K562 treated with DMSO at 1 percent for 24 hours (cell line): ENCODE results near the gene MINDY4B. TPM values are rescaled to one million over a fixed set of nuclear protein-coding genes. Genes with fewer than 3 reads are reported as not detected.

Experiments used
- total RNA-seq: library from RNA; unstranded; fragments of 300-600 nt; gene quantifications from 2 replicates; pipeline ENCODE4 v1.2.3, GENCODE V29; 2022; ENCODE audit warnings: low read depth; ENCODE audit not compliant: insufficient read depth

The MINDY4B gene
- total RNA-seq, result not detected in 2 replicates

GRCh38 chr3:150905339-150905738, at the start of gene MINDY4B:
Gene MINDY4B (minus strand): TSS chr3:150905439. CDS start chr3:150905439, 0 bp downstream.

Other genes with a start within 250 kb of the MINDY4B start
- gene ERICH6, start 201.5 kb downstream of the MINDY4B start, total RNA-seq, result not detected in 2 replicates
- gene SIAH2, start 142.3 kb downstream of the MINDY4B start, total RNA-seq, result 42.4 and 49.4 TPM in 2 replicates
- gene CLRN1, start 67.3 kb upstream of the MINDY4B start, total RNA-seq, result not detected in 2 replicates
- 0.03 TPM in 1 of 2 replicates, not detected in the other for gene MED12L, start 180.2 kb upstream of the MINDY4B start, total RNA-seq